ENCODE measurements around the gene MOV10. TPM values are rescaled to one million over a fixed set of nuclear protein-coding genes. Genes with fewer than 3 reads are reported as not detected.
"Not testable (repeated sequence)": the region's sequence is repeated elsewhere in the genome, so short reads cannot be mapped to it uniquely, and the experiment has no call there.

The MOV10 gene
- total and polyA plus RNA-seq, 10 of the 15 experiments (the other 5 are each of a cell fraction or from before 2014, with no cell fraction given) = 21.0 to 80.3 (median 49.8) TPM

DNA sequence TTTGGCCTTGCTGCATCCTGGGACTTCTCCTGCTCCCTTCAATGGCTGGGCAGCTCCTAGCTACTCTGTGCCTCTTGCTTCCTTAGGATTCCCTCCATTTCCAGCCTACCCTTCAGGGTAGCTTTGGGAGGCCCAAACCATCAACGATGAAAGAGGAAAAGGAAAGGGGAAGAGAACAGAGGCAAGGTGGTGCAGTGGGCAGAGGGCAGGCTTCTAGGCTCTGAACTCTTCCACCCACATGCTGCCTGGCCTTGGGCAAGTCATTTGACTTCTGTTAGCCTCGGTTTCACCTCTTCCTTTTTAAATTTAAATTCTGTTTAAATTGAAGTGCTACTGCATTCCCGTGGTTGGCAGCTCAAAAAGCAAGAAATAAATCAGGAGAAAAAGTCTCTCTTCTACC, 46.3 kb downstream of the MOV10 start (continued):
- TF ChIP-seq, protein P1, sequence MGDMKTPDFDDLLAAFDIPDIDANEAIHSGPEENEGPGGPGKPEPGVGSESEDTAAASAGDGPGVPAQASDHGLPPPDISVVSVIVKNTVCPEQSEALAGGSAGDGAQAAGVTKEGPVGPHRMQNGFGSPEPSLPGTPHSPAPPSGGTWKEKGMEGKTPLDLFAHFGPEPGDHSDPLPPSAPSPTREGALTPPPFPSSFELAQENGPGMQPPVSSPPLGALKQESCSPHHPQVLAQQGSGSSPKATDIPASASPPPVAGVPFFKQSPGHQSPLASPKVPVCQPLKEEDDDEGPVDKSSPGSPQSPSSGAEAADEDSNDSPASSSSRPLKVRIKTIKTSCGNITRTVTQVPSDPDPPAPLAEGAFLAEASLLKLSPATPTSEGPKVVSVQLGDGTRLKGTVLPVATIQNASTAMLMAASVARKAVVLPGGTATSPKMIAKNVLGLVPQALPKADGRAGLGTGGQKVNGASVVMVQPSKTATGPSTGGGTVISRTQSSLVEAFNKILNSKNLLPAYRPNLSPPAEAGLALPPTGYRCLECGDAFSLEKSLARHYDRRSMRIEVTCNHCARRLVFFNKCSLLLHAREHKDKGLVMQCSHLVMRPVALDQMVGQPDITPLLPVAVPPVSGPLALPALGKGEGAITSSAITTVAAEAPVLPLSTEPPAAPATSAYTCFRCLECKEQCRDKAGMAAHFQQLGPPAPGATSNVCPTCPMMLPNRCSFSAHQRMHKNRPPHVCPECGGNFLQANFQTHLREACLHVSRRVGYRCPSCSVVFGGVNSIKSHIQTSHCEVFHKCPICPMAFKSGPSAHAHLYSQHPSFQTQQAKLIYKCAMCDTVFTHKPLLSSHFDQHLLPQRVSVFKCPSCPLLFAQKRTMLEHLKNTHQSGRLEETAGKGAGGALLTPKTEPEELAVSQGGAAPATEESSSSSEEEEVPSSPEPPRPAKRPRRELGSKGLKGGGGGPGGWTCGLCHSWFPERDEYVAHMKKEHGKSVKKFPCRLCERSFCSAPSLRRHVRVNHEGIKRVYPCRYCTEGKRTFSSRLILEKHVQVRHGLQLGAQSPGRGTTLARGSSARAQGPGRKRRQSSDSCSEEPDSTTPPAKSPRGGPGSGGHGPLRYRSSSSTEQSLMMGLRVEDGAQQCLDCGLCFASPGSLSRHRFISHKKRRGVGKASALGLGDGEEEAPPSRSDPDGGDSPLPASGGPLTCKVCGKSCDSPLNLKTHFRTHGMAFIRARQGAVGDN (IDR thresholded peaks at IDR 0.05) = no peak
- TF ChIP-seq TCF12 (IDR thresholded peaks at IDR 0.05; ENCODE audit: low read depth, low read length) (no peak), RAD51 (IDR thresholded peaks at IDR 0.05) (no peak), RELA (IDR thresholded peaks at IDR 0.05; ENCODE audit: borderline replicate concordance, partially characterized antibody) (no peak), PAX8 (IDR thresholded peaks at IDR 0.05) (no peak)
- TF ChIP-seq, protein P2, sequence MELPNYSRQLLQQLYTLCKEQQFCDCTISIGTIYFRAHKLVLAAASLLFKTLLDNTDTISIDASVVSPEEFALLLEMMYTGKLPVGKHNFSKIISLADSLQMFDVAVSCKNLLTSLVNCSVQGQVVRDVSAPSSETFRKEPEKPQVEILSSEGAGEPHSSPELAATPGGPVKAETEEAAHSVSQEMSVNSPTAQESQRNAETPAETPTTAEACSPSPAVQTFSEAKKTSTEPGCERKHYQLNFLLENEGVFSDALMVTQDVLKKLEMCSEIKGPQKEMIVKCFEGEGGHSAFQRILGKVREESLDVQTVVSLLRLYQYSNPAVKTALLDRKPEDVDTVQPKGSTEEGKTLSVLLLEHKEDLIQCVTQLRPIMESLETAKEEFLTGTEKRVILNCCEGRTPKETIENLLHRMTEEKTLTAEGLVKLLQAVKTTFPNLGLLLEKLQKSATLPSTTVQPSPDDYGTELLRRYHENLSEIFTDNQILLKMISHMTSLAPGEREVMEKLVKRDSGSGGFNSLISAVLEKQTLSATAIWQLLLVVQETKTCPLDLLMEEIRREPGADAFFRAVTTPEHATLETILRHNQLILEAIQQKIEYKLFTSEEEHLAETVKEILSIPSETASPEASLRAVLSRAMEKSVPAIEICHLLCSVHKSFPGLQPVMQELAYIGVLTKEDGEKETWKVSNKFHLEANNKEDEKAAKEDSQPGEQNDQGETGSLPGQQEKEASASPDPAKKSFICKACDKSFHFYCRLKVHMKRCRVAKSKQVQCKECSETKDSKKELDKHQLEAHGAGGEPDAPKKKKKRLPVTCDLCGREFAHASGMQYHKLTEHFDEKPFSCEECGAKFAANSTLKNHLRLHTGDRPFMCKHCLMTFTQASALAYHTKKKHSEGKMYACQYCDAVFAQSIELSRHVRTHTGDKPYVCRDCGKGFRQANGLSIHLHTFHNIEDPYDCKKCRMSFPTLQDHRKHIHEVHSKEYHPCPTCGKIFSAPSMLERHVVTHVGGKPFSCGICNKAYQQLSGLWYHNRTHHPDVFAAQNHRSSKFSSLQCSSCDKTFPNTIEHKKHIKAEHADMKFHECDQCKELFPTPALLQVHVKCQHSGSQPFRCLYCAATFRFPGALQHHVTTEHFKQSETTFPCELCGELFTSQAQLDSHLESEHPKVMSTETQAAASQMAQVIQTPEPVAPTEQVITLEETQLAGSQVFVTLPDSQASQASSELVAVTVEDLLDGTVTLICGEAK (IDR thresholded peaks at IDR 0.05; ENCODE audit: borderline replicate concordance) = no peak

DNA sequence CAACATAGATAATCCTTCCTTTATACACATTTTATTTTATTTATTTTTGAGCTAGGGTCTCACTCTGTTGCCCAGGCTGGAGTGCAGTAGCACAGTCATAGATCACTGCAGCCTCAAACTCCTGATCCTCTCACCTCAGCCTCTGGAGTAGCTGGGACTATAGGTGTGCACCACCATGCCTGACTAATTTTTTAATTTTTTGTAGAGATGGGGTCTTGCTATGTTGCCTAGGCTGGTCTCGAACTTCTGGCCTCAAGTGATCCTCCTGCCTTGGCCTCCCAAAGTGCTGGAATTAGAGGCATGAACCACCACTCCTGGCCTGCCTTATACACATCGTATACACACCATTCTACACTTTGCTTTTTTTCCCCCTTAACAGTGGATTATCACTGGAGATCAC, 46.8 kb downstream of the MOV10 start:
- H4K20me1 ChIP-seq (ENCODE audit: control insufficient read depth, insufficient read depth); H3K27ac ChIP-seq (ENCODE audit: control insufficient read depth, insufficient read depth); BruUV-seq (replicated peaks); intact Hi-C loops (cut with micrococcal nuclease; ENCODE audit: unreplicated experiment); H3K4me1 ChIP-seq (ENCODE audit: control insufficient read depth, insufficient read depth, low read length); H3K9ac ChIP-seq (ENCODE audit: control insufficient read depth, insufficient read depth, low read length); H3K27me3 ChIP-seq (replicated peaks in 1 of 2; ENCODE audit: control insufficient read depth in 2 of 2, insufficient read depth in 2 of 2, low read length in 1 of 2); H3K9me3 ChIP-seq (replicated peaks; ENCODE audit: control insufficient read depth, insufficient read depth, low read length); H3K36me3 ChIP-seq (ENCODE audit: control insufficient read depth in 2 of 2, insufficient read depth in 2 of 2, low read length in 1 of 2); ATAC-seq; POLR2A ChIA-PET; FAIRE-seq; H3K4me2 ChIP-seq (ENCODE audit: control insufficient read depth, insufficient read depth); DNase-seq (ENCODE audit: low read depth, low spot score); H3K79me2 ChIP-seq (ENCODE audit: control insufficient read depth, insufficient read depth, low read length); H2AFZ ChIP-seq (ENCODE audit: control insufficient read depth, low read depth, low read length); in situ Hi-C loops (cut with MboI); H3K4me3 ChIP-seq: not testable (repeated sequence)
- ChIA-PET RAD21 (ENCODE audit: unreplicated experiment) (interaction anchor here (0.6 to 8.6 kb wide), 2 partner anchors 82 to 279 kb away, joined by 3 to 192 read pairs; no protein-coding TSS in a partner anchor), CTCF (interaction anchor here (0.6 to 10.8 kb wide), 5 partner anchors 9 to 328 kb away, joined by 3 to 428 read pairs (median 16); no protein-coding TSS in a partner anchor), SMC1A (ENCODE audit: uncharacterized antibody, unreplicated experiment) (interaction anchor here (0.5 to 8.7 kb wide), 4 partner anchors 54 to 329 kb away, joined by 3 to 178 read pairs (median 4); no protein-coding TSS in a partner anchor)
- WGBS (ENCODE audit: insufficient coverage, insufficient replicate concordance, low lambda C conversion rate, missing lambda C conversion rate) = 6% methylated on average over 2 of the region's 2 CpGs

All from GM12878 (cell line).